ENCODE data around the gene PAAF1.
A peak's percentile ranks its signal among the peaks of the same experiment; 100 is the strongest.

Gene PAAF1

DNA sequence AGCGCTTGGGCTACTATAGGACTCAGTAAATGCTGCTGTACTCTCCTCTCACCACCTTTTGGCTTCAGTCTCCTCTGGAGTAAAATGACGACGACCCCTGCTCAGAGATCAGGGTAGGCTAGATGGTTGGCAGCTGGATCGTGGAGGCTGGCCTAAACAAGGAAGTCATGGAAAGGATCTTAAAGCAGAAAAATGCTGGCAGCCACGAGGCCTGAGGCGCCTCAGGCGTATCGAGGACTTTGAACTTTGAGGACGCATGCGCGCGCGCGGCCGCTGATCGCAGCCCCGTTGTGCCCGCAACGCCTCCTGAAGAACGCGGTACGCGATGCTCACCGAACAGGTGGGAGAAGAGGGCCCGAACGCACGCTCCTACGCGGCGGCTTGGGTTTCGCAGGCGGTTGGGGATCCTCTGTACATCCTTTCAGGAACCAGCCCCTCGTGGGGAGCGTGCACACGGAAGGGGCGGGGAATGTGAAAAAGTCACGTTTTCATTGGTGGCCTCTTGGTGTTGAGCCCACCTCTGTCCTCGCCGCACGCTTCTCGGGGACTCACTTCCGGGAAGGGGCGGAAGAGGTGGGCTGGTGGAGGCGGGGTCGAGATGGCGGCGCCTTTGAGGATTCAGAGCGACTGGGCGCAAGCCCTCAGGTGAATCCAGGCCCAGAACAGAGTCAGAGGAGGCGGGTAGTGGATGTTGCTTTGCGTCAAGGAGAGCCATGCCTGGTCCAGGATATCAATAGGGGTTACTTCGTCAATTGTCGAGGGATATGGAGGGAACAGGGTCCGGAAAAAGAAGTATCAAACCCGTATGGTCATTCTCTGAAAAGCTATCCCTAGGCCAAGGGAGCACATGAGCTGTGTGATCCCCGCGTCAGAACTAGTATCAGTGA is at the start of gene PAAF1, which contains the start of gene COA4:
Gene PAAF1 (plus strand): TSS at position 576 of the 887 bp plus-strand sequence. CDS start 23 bp downstream, at position 599.
Gene COA4 (minus strand): TSS at position 423 of the 887 bp plus-strand sequence. CDS start 3,468 bp downstream, outside the sequence.
- Histone ChIP-seq H4K20me1 (ENCODE audit: insufficient read depth, low read length) (no peaks in the 10 kb centered on the region), H2AFZ (ENCODE audit: low read depth, low read length) (peak within 1 kb of the TSS; percentile 98), H3K9ac (ENCODE audit: low read length) (peak within 1 kb of the TSS; percentile 94), H3K4me2 (ENCODE audit: low read length) (peak within 1 kb of the TSS; percentile 98), H3K27ac (ENCODE audit: low read length) (peak within 1 kb of the TSS; percentile 84), H3K9me3 (ENCODE audit: insufficient read depth, low read length) (no peaks in the 10 kb centered on the region), H3K36me3 (replicated peaks; ENCODE audit: low read depth, low read length) (peaks cover 29% of the 10 kb centered on the region), H3K4me3 (ENCODE audit: low read length) (peak within 1 kb of the TSS; percentile 92), H3K4me1 (ENCODE audit: low read length) (peaks cover 10% of the 10 kb centered on the region), H3K79me2 (ENCODE audit: low read length) (peaks cover 48% of the 10 kb centered on the region), H3K27me3 (ENCODE audit: low read depth, low read length) (no peaks in the 10 kb centered on the region)
- TF ChIP-seq, protein P1, sequence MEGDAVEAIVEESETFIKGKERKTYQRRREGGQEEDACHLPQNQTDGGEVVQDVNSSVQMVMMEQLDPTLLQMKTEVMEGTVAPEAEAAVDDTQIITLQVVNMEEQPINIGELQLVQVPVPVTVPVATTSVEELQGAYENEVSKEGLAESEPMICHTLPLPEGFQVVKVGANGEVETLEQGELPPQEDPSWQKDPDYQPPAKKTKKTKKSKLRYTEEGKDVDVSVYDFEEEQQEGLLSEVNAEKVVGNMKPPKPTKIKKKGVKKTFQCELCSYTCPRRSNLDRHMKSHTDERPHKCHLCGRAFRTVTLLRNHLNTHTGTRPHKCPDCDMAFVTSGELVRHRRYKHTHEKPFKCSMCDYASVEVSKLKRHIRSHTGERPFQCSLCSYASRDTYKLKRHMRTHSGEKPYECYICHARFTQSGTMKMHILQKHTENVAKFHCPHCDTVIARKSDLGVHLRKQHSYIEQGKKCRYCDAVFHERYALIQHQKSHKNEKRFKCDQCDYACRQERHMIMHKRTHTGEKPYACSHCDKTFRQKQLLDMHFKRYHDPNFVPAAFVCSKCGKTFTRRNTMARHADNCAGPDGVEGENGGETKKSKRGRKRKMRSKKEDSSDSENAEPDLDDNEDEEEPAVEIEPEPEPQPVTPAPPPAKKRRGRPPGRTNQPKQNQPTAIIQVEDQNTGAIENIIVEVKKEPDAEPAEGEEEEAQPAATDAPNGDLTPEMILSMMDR (IDR thresholded peaks at IDR 0.05; ENCODE audit: low read depth, low read length) = no peak
- TF ChIP-seq EZH2phosphoT487 (IDR thresholded peaks at IDR 0.05; ENCODE audit: low read depth) = no peak

- Histone ChIP-seq H3K4me1 (ENCODE audit: low read length) (no peaks in the 10 kb centered on the region), H4K20me1 (ENCODE audit: insufficient read depth, low read length) (no peaks in the 10 kb centered on the region)
- TF ChIP-seq, protein P1 (IDR thresholded peaks at IDR 0.05; ENCODE audit: low read depth, low read length) = no peak
- no peak for TF ChIP-seq EZH2phosphoT487 (IDR thresholded peaks at IDR 0.05; ENCODE audit: low read depth)
Observed at GRCh38 chr11:73830261-73830660, 46.5 kb upstream of the PAAF1 start.

GRCh38 chr11:73833067-73833466 is 43.7 kb upstream of the PAAF1 start:
- H3K4me2 ChIP-seq (ENCODE audit: low read length) = no peak overlapping the region
- TF ChIP-seq, protein P1 (IDR thresholded peaks at IDR 0.05; ENCODE audit: low read depth, low read length) = no peak
- TF ChIP-seq EZH2phosphoT487 (IDR thresholded peaks at IDR 0.05; ENCODE audit: low read depth) = no peak
- H3K79me2 ChIP-seq (ENCODE audit: low read length) = no peaks in the 10 kb centered on the region
- H3K9me3 ChIP-seq (ENCODE audit: insufficient read depth, low read length) = no peaks in the 10 kb centered on the region
- H3K27ac ChIP-seq (ENCODE audit: low read length) = no peak overlapping the region
- H4K20me1 ChIP-seq (ENCODE audit: insufficient read depth, low read length) = no peaks in the 10 kb centered on the region
- H3K27me3 ChIP-seq (ENCODE audit: low read depth, low read length) = no peaks in the 10 kb centered on the region
- no peak overlapping the region for H2AFZ ChIP-seq (ENCODE audit: low read depth, low read length)
- no peaks in the 10 kb centered on the region for H3K4me1 ChIP-seq (ENCODE audit: low read length)
- no peak overlapping the region for H3K4me3 ChIP-seq (ENCODE audit: low read length)
- no peak overlapping the region for H3K9ac ChIP-seq (ENCODE audit: low read length)
- H3K36me3 ChIP-seq (replicated peaks; ENCODE audit: low read depth, low read length) = peaks cover 10% of the 10 kb centered on the region

More at GRCh38 chr11:73830261-73830660, 46.5 kb upstream of the PAAF1 start:
- Histone ChIP-seq H3K27me3 (ENCODE audit: low read depth, low read length) (no peaks in the 10 kb centered on the region), H3K27ac (ENCODE audit: low read length) (no peak overlapping the region), H3K9me3 (ENCODE audit: insufficient read depth, low read length) (no peaks in the 10 kb centered on the region), H3K4me3 (ENCODE audit: low read length) (no peak overlapping the region), H3K79me2 (ENCODE audit: low read length) (no peaks in the 10 kb centered on the region), H2AFZ (ENCODE audit: low read depth, low read length) (no peak overlapping the region), H3K9ac (ENCODE audit: low read length) (no peak overlapping the region), H3K36me3 (replicated peaks; ENCODE audit: low read depth, low read length) (peaks cover 13% of the 10 kb centered on the region), H3K4me2 (ENCODE audit: low read length) (no peak overlapping the region)

GRCh38 chr11:73838443-73839122 is 38.2 kb upstream of the PAAF1 start:
- Histone ChIP-seq H3K4me1 (ENCODE audit: low read length) (no peaks in the 10 kb centered on the region), H3K4me2 (ENCODE audit: low read length) (no peak overlapping the region), H3K9me3 (ENCODE audit: insufficient read depth, low read length) (no peaks in the 10 kb centered on the region), H3K4me3 (ENCODE audit: low read length) (no peak overlapping the region), H3K9ac (ENCODE audit: low read length) (no peak overlapping the region), H2AFZ (ENCODE audit: low read depth, low read length) (no peak overlapping the region), H3K27ac (ENCODE audit: low read length) (no peak overlapping the region), H3K36me3 (replicated peaks; ENCODE audit: low read depth, low read length) (peaks cover 5% of the 10 kb centered on the region), H4K20me1 (ENCODE audit: insufficient read depth, low read length) (no peaks in the 10 kb centered on the region), H3K27me3 (ENCODE audit: low read depth, low read length) (no peaks in the 10 kb centered on the region), H3K79me2 (ENCODE audit: low read length) (no peaks in the 10 kb centered on the region)
- TF ChIP-seq EZH2phosphoT487 (IDR thresholded peaks at IDR 0.05; ENCODE audit: low read depth) = no peak
- TF ChIP-seq, protein P1 (IDR thresholded peaks at IDR 0.05; ENCODE audit: low read depth, low read length) = no peak

Data from OCI-LY3 (cell line).